Mucosa of stomach (tissue), 1 donor: ENCODE results near the gene OR51B4.

Source experiments
- H3K27me3 ChIP-seq: one replicate; pipeline ENCODE4 v1.7.0; 2013; ENCODE audit warnings: mild to moderate bottlenecking, low read length; ENCODE audit not compliant: control insufficient read depth, insufficient read depth
- H3K36me3 ChIP-seq: one replicate; pipeline ENCODE4 v1.7.0; 2013; ENCODE audit warnings: low read length; ENCODE audit not compliant: control insufficient read depth, insufficient read depth
- H3K4me1 ChIP-seq: one replicate; pipeline ENCODE4 v1.7.0; 2013; ENCODE audit warnings: mild to moderate bottlenecking, low read length; ENCODE audit not compliant: control insufficient read depth, insufficient read depth
- H3K4me3 ChIP-seq: one replicate; pipeline ENCODE4 v1.7.0; 2013; ENCODE audit warnings: low read length
- H3K9ac ChIP-seq: one replicate; pipeline ENCODE4 v1.7.0; 2013; ENCODE audit warnings: mild to moderate bottlenecking, low read length, moderate library complexity
- H3K9me3 ChIP-seq: one replicate; pipeline ENCODE4 v1.7.0; 2013; ENCODE audit warnings: mild to moderate bottlenecking, low read length, moderate library complexity; ENCODE audit not compliant: control insufficient read depth
- donor health status: Pancreatic carcinoma.

Gene OR51B4

DNA sequence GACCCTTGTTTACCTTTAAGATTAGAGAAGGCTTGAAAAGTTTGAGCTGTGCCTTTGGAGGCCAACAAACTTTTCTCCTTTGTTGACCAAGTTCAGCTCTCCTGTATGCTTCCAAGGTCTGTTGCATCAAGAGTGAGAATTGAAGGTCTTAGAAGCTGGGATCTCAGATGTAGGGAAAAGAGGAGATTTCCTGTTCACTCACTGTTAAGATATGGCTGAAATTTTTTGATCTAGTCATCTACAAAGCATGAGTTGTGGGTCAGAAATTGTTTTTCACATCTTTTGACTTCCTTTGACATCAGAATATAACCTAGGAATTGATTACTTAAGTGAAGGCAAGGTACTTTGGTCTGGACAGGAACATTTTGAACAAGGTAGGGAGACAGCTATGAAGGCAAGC is 12.1 kb downstream of the OR51B4 start:
- Histone ChIP-seq H3K9me3 (no peaks in the 10 kb centered on the region), H3K4me3 (no peak overlapping the region), H3K4me1 (no peaks in the 10 kb centered on the region), H3K36me3 (no peaks in the 10 kb centered on the region), H3K27me3 (no peaks in the 10 kb centered on the region), H3K9ac (no peak overlapping the region)

DNA sequence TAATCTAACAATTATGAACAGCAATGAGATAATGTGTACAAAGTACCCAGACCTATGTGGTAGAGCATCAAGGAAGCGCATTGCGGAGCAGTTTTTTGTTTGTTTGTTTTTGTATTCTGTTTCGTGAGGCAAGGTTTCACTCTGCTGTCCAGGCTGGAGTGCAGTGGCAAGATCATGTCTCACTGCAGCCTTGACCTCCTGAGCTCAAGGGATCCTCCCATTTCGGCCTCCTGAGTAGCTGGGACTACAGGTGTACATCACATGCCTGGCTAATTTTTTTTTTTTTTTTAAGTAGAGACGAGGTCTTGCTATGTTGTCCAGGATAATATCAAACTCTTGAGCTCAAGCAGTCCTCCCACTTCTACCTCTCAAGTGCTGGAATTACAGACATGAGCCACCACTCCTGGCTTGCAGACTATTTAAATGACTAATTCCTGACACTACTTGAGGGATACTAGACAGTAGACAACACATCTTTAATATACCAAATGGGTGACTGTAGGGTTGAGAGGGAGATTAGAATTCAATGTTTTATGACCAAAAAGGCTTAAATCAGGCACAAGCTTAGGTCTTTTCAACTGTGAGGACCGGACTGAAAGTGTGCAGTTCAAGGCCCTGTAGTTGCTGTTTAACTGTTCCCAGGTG is 12.7 kb downstream of the OR51B4 start:
- Histone ChIP-seq H3K27me3 (no peaks in the 10 kb centered on the region), H3K9ac (no peak overlapping the region), H3K4me3 (no peak overlapping the region), H3K4me1 (no peaks in the 10 kb centered on the region), H3K36me3 (no peaks in the 10 kb centered on the region), H3K9me3 (no peaks in the 10 kb centered on the region)

DNA sequence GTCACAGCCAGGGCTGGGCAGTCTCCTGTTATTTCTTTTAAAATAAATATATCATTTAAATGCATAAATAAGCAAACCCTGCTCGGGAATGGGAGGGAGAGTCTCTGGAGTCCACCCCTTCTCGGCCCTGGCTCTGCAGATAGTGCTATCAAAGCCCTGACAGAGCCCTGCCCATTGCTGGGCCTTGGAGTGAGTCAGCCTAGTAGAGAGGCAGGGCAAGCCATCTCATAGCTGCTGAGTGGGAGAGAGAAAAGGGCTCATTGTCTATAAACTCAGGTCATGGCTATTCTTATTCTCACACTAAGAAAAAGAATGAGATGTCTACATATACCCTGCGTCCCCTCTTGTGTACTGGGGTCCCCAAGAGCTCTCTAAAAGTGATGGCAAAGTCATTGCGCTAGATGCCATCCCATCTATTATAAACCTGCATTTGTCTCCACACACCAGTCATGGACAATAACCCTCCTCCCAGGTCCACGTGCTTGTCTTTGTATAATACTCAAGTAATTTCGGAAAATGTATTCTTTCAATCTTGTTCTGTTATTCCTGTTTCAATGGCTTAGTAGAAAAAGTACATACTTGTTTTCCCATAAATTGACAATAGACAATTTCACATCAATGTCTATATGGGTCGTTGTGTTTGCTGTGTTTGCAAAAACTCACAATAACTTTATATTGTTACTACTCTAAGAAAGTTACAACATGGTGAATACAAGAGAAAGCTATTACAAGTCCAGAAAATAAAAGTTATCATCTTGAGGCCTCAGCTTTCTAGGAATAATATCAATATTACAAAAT is 13.4 kb downstream of the OR51B4 start:
- H3K9ac ChIP-seq: no peak overlapping the region
- H3K36me3 ChIP-seq: no peaks in the 10 kb centered on the region
- no peak overlapping the region for H3K4me3 ChIP-seq
- H3K4me1 ChIP-seq: no peaks in the 10 kb centered on the region
- no peaks in the 10 kb centered on the region for H3K9me3 ChIP-seq
- H3K27me3 ChIP-seq: no peaks in the 10 kb centered on the region

DNA sequence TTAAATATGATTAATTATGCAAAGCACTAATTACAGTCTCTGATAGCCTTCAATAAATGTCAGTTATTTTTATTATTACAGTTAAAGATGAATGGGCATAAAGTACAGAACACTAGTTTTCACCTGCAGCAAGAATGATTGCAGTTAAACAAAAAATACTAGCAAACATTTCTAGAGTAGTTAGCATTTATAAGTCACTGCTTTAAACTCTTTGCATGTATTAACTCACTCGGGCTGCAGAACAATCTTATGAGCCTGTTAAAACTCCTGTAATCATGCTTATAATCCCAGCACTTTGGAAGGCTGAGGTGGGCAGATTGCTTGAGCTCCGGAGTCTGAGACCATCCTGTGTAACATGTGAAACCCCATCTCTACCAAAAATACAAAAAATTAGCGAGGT is 14.8 kb downstream of the OR51B4 start:
- no peak overlapping the region for H3K9ac ChIP-seq
- no peaks in the 10 kb centered on the region for H3K27me3 ChIP-seq
- no peaks in the 10 kb centered on the region for H3K4me1 ChIP-seq
- H3K9me3 ChIP-seq: no peaks in the 10 kb centered on the region
- no peak overlapping the region for H3K4me3 ChIP-seq
- no peaks in the 10 kb centered on the region for H3K36me3 ChIP-seq

DNA sequence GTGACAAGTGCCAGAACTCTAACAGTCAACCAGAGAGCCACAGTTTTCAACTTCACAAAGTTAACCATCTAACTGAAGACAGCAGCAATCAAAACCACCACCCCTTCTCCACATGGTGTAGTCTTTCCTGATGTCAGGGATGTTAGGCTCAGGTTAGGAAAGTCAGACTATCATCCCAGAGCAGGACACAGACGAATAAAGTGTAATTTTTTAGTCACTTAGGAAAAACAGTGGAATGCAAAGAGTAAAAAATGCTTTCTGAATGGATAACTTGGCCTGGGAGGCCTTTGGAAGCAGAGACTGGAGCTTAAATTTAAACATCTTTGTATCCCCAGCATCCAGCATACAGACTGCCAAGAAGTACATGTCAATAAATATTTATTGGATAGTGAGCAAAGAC is 15.4 kb downstream of the OR51B4 start:
- no peaks in the 10 kb centered on the region for H3K9me3 ChIP-seq
- no peak overlapping the region for H3K4me3 ChIP-seq
- H3K27me3 ChIP-seq: no peaks in the 10 kb centered on the region
- no peak overlapping the region for H3K9ac ChIP-seq
- no peaks in the 10 kb centered on the region for H3K36me3 ChIP-seq
- H3K4me1 ChIP-seq: no peaks in the 10 kb centered on the region

DNA sequence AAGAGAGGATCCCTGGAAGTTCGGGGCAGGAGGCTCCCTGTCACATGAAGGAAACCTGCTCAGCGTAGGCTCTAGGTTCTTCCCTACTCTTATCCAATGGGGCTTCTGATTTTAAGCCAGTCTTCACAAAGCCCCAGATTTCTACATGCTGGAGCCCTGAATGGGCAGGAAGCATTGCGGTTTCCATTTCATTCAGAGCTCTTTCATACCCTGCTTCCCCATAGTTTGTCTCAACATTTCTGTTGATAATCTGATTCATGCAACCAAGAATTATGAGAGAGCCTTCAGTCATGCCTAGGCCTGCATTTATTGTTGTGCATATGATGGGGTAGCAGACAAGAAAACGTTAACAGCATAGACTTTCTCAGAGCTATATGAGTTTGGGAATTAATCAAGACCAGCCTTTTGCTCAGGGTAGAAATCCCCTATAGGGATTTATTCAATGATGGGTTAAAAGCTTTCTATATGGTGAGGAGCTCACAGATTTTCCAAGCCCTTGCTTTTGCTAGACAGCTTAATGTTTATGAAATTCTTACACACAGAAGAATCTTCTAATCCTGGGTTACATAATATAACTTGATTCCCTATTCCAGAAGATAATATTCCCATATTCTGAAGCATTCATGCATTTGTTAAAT is 15.9 kb downstream of the OR51B4 start:
- H3K27me3 ChIP-seq: no peaks in the 10 kb centered on the region
- H3K4me3 ChIP-seq: no peak overlapping the region
- H3K9me3 ChIP-seq: no peaks in the 10 kb centered on the region
- H3K36me3 ChIP-seq: no peaks in the 10 kb centered on the region
- no peak overlapping the region for H3K9ac ChIP-seq
- H3K4me1 ChIP-seq: no peaks in the 10 kb centered on the region

DNA sequence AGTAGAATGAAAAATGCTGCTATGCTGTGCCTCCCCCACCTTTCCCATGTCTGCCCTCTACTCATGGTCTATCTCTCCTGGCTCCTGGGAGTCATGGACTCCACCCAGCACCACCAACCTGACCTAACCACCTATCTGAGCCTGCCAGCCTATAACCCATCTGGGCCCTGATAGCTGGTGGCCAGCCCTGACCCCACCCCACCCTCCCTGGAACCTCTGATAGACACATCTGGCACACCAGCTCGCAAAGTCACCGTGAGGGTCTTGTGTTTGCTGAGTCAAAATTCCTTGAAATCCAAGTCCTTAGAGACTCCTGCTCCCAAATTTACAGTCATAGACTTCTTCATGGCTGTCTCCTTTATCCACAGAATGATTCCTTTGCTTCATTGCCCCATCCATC is 17.1 kb downstream of the OR51B4 start:
- Histone ChIP-seq H3K9me3 (no peaks in the 10 kb centered on the region), H3K4me1 (no peaks in the 10 kb centered on the region), H3K36me3 (no peaks in the 10 kb centered on the region), H3K4me3 (no peak overlapping the region), H3K9ac (no peak overlapping the region), H3K27me3 (no peaks in the 10 kb centered on the region)

DNA sequence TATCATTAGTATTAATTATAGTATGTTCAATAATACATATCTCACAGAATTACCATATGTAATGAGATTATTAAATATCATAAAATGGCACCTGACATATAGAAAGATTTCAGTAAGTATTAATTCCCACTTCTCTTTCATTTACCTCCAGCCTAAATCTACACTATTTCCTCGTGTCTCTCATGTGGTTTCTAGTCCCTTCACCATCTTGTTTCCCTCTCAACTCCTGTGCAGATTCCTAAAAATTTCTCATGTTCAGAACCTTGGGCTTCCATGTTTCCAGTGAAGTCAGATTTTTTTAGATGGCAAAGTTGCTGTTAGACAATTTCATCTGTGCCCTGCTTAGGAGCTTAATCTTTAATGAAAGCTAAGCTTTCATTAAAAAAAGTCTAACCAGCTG is 17.9 kb downstream of the OR51B4 start:
- Histone ChIP-seq H3K4me3 (no peak overlapping the region), H3K4me1 (no peaks in the 10 kb centered on the region), H3K36me3 (no peaks in the 10 kb centered on the region), H3K27me3 (no peaks in the 10 kb centered on the region), H3K9me3 (no peaks in the 10 kb centered on the region), H3K9ac (no peak overlapping the region)

DNA sequence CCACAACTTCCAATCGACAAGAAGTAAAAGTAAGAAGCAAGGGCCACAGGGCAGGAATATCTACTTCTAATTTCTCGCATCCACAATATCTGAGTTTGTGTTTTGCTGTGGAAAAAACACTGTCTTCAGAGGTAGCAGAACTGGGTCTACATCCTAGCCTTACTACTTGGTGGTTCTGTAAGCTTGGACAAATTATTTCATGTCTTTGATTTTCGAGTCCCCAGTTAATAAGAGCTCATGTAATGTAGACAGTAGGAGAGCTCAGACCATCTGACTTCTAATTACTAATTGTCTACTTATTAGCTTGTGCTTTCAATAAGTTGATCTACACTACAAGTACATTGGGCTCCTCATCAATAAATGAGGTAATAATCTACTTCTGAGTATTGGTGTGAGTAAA is 18.7 kb downstream of the OR51B4 start:
- Histone ChIP-seq H3K9ac (no peak overlapping the region), H3K36me3 (no peaks in the 10 kb centered on the region), H3K9me3 (no peaks in the 10 kb centered on the region), H3K4me3 (no peak overlapping the region), H3K27me3 (no peaks in the 10 kb centered on the region), H3K4me1 (no peaks in the 10 kb centered on the region)

DNA sequence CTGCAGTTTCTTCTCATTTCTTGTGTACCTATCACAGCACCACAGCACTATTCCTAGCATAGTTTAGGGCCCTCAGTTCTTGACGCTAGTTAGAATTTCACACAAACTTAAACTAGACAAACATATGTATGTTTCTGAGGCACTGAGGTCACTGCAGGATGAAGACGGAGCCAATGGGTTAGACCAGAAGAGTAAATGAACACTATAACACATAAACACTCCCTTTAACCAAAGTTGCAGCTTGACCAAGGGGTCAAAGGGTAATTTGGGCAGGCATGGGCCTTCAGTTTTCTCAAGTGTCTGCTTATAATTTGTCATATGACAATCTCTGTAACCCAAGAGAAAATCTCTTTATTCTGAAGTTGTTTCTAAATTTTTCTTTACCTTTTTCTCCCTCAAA is 19.1 kb downstream of the OR51B4 start:
- H3K9ac ChIP-seq: no peak overlapping the region

DNA sequence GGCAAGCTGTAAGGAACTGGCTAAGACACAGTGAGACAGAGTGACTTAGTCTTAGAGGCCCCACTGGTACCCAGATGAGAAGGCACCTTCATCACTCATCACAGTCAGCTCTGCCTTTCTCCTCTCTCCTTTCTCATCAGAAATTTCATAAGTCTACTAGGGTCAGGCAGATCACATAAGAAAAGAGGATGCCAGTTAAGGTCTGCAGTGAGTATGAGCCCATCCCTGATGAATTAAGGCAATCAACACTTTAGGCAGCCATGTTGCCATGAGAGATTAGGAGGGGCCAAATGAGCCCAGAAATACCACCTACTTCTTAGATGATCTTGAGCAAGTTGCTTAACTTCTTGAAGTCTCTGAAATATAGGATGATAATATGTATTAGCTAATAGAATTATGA is 20.1 kb downstream of the OR51B4 start:
- no peak overlapping the region for H3K4me3 ChIP-seq
- no peak overlapping the region for H3K9ac ChIP-seq
- no peaks in the 10 kb centered on the region for H3K27me3 ChIP-seq
- H3K4me1 ChIP-seq: no peaks in the 10 kb centered on the region
- no peaks in the 10 kb centered on the region for H3K36me3 ChIP-seq
- no peaks in the 10 kb centered on the region for H3K9me3 ChIP-seq

More for the DNA sequence above, 19.1 kb downstream of the OR51B4 start:
- no peaks in the 10 kb centered on the region for H3K27me3 ChIP-seq
- H3K4me1 ChIP-seq: no peaks in the 10 kb centered on the region
- no peak overlapping the region for H3K4me3 ChIP-seq
- no peaks in the 10 kb centered on the region for H3K9me3 ChIP-seq
- no peaks in the 10 kb centered on the region for H3K36me3 ChIP-seq

DNA sequence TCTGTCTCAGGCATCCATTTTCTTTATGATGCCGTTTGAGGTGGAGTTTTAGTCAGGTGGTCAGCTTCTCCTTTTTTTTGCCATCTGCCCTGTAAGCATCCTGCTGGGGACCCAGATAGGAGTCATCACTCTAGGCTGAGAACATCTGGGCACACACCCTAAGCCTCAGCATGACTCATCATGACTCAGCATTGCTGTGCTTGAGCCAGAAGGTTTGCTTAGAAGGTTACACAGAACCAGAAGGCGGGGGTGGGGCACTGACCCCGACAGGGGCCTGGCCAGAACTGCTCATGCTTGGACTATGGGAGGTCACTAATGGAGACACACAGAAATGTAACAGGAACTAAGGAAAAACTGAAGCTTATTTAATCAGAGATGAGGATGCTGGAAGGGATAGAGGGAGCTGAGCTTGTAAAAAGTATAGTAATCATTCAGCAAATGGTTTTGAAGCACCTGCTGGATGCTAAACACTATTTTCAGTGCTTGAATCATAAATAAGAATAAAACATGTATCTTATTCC is 21.1 kb downstream of the OR51B4 start:
- Histone ChIP-seq H3K9ac (no peak overlapping the region), H3K9me3 (no peaks in the 10 kb centered on the region), H3K27me3 (no peaks in the 10 kb centered on the region), H3K4me1 (no peaks in the 10 kb centered on the region), H3K4me3 (no peak overlapping the region), H3K36me3 (no peaks in the 10 kb centered on the region)
